ENCODE data around the gene ARHGEF28. TPM values are rescaled to one million over a fixed set of nuclear protein-coding genes. Genes with fewer than 3 reads are reported as not detected.

ARHGEF28 gene
- total RNA-seq, 3 donors from 2014 or later (not counting 1 experiment from before 2014, with no cell fraction given) = 2.3 to 7.1 (median 5.8) TPM

GRCh38 chr5:73958037-73958436 is 332.0 kb downstream of the ARHGEF28 start:
- intact Hi-C loops (cut with micrococcal nuclease) = no loop called here
- Mint-ChIP-seq H3K9me3 (no peaks in the 10 kb centered on the region), H3K4me3 (no peak overlapping the region), H3K27ac (no peak overlapping the region), H3K27me3 (ENCODE audit: low read depth in 2 of 2) (peaks cover 14 to 16% of the 10 kb centered on the region in 2 donors), H3K4me1 (no peaks in the 10 kb centered on the region), H3K36me3 (no peaks in the 10 kb centered on the region)
- Histone ChIP-seq H3K4me3 (ENCODE audit: low read length) (no peak overlapping the region), H3K36me3 (ENCODE audit: control insufficient read depth, insufficient read depth, low read length) (no peaks in the 10 kb centered on the region), H3K27ac (ENCODE audit: low read length) (no peak overlapping the region), H3K4me1 (ENCODE audit: control insufficient read depth, insufficient read depth, low read length) (no peaks in the 10 kb centered on the region), H3K9me3 (ENCODE audit: control insufficient read depth, insufficient read depth, low read length) (no peaks in the 10 kb centered on the region), H3K27me3 (ENCODE audit: control insufficient read depth, insufficient read depth, low read length) (no peaks in the 10 kb centered on the region)
- WGBS (ENCODE audit: insufficient coverage) = 94% methylated on average over 2 of the region's 2 CpGs
- ATAC-seq = no peak
- DNase-seq = no peak
- no peak for TF ChIP-seq CTCF (IDR thresholded peaks at IDR 0.05)

GRCh38 chr5:73960023-73960422 is 334.0 kb downstream of the ARHGEF28 start:
- no peaks in the 10 kb centered on the region for H3K4me1 Mint-ChIP-seq
- no peaks in the 10 kb centered on the region for H3K36me3 Mint-ChIP-seq
- H3K27ac Mint-ChIP-seq = no peak overlapping the region
- DNase-seq = no peak
- H3K27me3 ChIP-seq (ENCODE audit: control insufficient read depth, insufficient read depth, low read length) = no peaks in the 10 kb centered on the region
- no peak for TF ChIP-seq CTCF (IDR thresholded peaks at IDR 0.05)
- ATAC-seq = no peak
- H3K36me3 ChIP-seq (ENCODE audit: control insufficient read depth, insufficient read depth, low read length) = no peaks in the 10 kb centered on the region
- intact Hi-C loops (cut with micrococcal nuclease) = no loop called here
- H3K9me3 Mint-ChIP-seq = no peaks in the 10 kb centered on the region
- peaks cover 14 to 18% of the 10 kb centered on the region in 2 donors for H3K27me3 Mint-ChIP-seq (ENCODE audit: low read depth in 2 of 2)
- no peak overlapping the region for H3K4me3 Mint-ChIP-seq
- no peak overlapping the region for H3K27ac ChIP-seq (ENCODE audit: low read length)
- no peaks in the 10 kb centered on the region for H3K9me3 ChIP-seq (ENCODE audit: control insufficient read depth, insufficient read depth, low read length)
- 35% methylated on average over 4 of the region's 5 CpGs for WGBS (ENCODE audit: insufficient coverage)
- no peaks in the 10 kb centered on the region for H3K4me1 ChIP-seq (ENCODE audit: control insufficient read depth, insufficient read depth, low read length)
- H3K4me3 ChIP-seq (ENCODE audit: low read length) = no peak overlapping the region

GRCh38 chr5:73960426-73960825 is 334.4 kb downstream of the ARHGEF28 start:
- Mint-ChIP-seq H3K27ac (no peak overlapping the region), H3K9me3 (no peaks in the 10 kb centered on the region), H3K4me3 (no peak overlapping the region), H3K36me3 (no peaks in the 10 kb centered on the region), H3K27me3 (ENCODE audit: low read depth in 2 of 2) (peaks cover 14 to 18% of the 10 kb centered on the region in 2 donors), H3K4me1 (no peaks in the 10 kb centered on the region)
- intact Hi-C loops (cut with micrococcal nuclease) = no loop called here
- no peaks in the 10 kb centered on the region for H3K27me3 ChIP-seq (ENCODE audit: control insufficient read depth, insufficient read depth, low read length)
- ATAC-seq (no peak), DNase-seq (no peak)
- 81% methylated on average over 1 of the region's 1 CpG for WGBS (ENCODE audit: insufficient coverage)
- no peak for TF ChIP-seq CTCF (IDR thresholded peaks at IDR 0.05)
- no peak overlapping the region for H3K27ac ChIP-seq (ENCODE audit: low read length)
- H3K9me3 ChIP-seq (ENCODE audit: control insufficient read depth, insufficient read depth, low read length) = no peaks in the 10 kb centered on the region
- no peak overlapping the region for H3K4me3 ChIP-seq (ENCODE audit: low read length)
- H3K4me1 ChIP-seq (ENCODE audit: control insufficient read depth, insufficient read depth, low read length) = no peaks in the 10 kb centered on the region
- no peaks in the 10 kb centered on the region for H3K36me3 ChIP-seq (ENCODE audit: control insufficient read depth, insufficient read depth, low read length)

- Histone ChIP-seq H3K4me1 (ENCODE audit: control insufficient read depth, insufficient read depth, low read length) (no peaks in the 10 kb centered on the region), H3K27me3 (ENCODE audit: control insufficient read depth, insufficient read depth, low read length) (no peaks in the 10 kb centered on the region), H3K36me3 (ENCODE audit: control insufficient read depth, insufficient read depth, low read length) (no peaks in the 10 kb centered on the region), H3K4me3 (ENCODE audit: low read length) (no peak overlapping the region), H3K27ac (ENCODE audit: low read length) (no peak overlapping the region), H3K9me3 (ENCODE audit: control insufficient read depth, insufficient read depth, low read length) (no peaks in the 10 kb centered on the region)
- Mint-ChIP-seq H3K9me3 (no peaks in the 10 kb centered on the region), H3K4me1 (no peaks in the 10 kb centered on the region), H3K27me3 (ENCODE audit: low read depth in 2 of 2) (peaks cover 14 to 18% of the 10 kb centered on the region in 2 donors), H3K27ac (no peak overlapping the region), H3K4me3 (no peak overlapping the region), H3K36me3 (no peaks in the 10 kb centered on the region)
- no peak for DNase-seq
- no peak for ATAC-seq
- TF ChIP-seq CTCF (IDR thresholded peaks at IDR 0.05) = no peak
- whole genome bisulfite sequencing (ENCODE audit: insufficient coverage) = 81% methylated on average over 8 of the region's 8 CpGs
- intact Hi-C loops (cut with micrococcal nuclease) = no loop called here
These were observed 336.9 kb downstream of the ARHGEF28 start for GRCh38 chr5:73962801-73963425.
